PC-9 (cell line): ENCODE results near the gene TAS2R16.

Source experiments
- EZH2 ChIP-seq: fragments of 200-600 bp; sonication (generic); IDR thresholded peaks from 2 replicates; pipeline ENCODE4 v1.8.0; 2017; ENCODE audit warnings: antibody characterized with exemption, low read depth
- TF ChIP-seq, protein P1 (sequence below): fragments of 200-600 bp; sonication (generic); conservative IDR thresholded peaks from 2 replicates; pipeline ENCODE4 v1.6.1; 2017; ENCODE audit warnings: mixed run types, antibody characterized with exemption, mild to moderate bottlenecking, moderate library complexity

GRCh38 chr7:122949186-122949585 is 46.3 kb downstream of the TAS2R16 start:
- TF ChIP-seq, protein P1, sequence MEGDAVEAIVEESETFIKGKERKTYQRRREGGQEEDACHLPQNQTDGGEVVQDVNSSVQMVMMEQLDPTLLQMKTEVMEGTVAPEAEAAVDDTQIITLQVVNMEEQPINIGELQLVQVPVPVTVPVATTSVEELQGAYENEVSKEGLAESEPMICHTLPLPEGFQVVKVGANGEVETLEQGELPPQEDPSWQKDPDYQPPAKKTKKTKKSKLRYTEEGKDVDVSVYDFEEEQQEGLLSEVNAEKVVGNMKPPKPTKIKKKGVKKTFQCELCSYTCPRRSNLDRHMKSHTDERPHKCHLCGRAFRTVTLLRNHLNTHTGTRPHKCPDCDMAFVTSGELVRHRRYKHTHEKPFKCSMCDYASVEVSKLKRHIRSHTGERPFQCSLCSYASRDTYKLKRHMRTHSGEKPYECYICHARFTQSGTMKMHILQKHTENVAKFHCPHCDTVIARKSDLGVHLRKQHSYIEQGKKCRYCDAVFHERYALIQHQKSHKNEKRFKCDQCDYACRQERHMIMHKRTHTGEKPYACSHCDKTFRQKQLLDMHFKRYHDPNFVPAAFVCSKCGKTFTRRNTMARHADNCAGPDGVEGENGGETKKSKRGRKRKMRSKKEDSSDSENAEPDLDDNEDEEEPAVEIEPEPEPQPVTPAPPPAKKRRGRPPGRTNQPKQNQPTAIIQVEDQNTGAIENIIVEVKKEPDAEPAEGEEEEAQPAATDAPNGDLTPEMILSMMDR, result no peak
- no peak for TF ChIP-seq EZH2
